HL-60 (cell line): ENCODE results near the gene MYO9B.

ENCODE experiments used
- DNase-seq, 2 experiments: peaks; one replicate each; pipeline ENCODE4 v3.0.0-alpha.2; 2010 to 2020; ENCODE audit warnings: low read depth in 1 of 2, low spot score in 1 of 2
- H3K27ac ChIP-seq: fragments of 250-450 bp; sonication (Bioruptor Pico); replicated peaks from 2 replicates; pipeline ENCODE4 v1.5.1; 2020; ENCODE audit warnings: mild to moderate bottlenecking, moderate library complexity
- H3K27me3 ChIP-seq: fragments of 250-450 bp; sonication (Bioruptor Pico); 2 replicates; pipeline ENCODE4 v1.5.1; 2021; ENCODE audit warnings: mild to moderate bottlenecking, moderate library complexity; ENCODE audit not compliant: insufficient read depth, poor library complexity, severe bottlenecking
- H3K4me3 ChIP-seq: replicated peaks from 2 replicates; pipeline ENCODE4 v1.5.1; 2011; ENCODE audit warnings: mild to moderate bottlenecking, control low read depth, low read length; ENCODE audit not compliant: insufficient read depth
- GABPA ChIP-seq: IDR thresholded peaks from 2 replicates; pipeline ENCODE4 v1.6.1; 2012; ENCODE audit warnings: low read depth
- POLR2AphosphoS5 ChIP-seq: IDR thresholded peaks from 2 replicates; pipeline ENCODE4 v1.6.1; 2012; ENCODE audit warnings: low read depth
- SPI1 ChIP-seq: IDR thresholded peaks from 2 replicates; pipeline ENCODE4 v1.6.1; 2012; ENCODE audit warnings: low read depth, mild to moderate bottlenecking, borderline replicate concordance
- TF ChIP-seq, protein P1 (sequence below): IDR thresholded peaks from one replicate; pipeline ENCODE4 v1.5.1; 2011; ENCODE audit warnings: low read length, control low read depth, inconsistent platforms; ENCODE audit not compliant: insufficient read depth
- TF ChIP-seq, protein P2 (sequence below): IDR thresholded peaks from 2 replicates; pipeline ENCODE4 v1.6.1; 2012; ENCODE audit warnings: low read depth; ENCODE audit not compliant: insufficient replicate concordance

The MYO9B gene

DNA sequence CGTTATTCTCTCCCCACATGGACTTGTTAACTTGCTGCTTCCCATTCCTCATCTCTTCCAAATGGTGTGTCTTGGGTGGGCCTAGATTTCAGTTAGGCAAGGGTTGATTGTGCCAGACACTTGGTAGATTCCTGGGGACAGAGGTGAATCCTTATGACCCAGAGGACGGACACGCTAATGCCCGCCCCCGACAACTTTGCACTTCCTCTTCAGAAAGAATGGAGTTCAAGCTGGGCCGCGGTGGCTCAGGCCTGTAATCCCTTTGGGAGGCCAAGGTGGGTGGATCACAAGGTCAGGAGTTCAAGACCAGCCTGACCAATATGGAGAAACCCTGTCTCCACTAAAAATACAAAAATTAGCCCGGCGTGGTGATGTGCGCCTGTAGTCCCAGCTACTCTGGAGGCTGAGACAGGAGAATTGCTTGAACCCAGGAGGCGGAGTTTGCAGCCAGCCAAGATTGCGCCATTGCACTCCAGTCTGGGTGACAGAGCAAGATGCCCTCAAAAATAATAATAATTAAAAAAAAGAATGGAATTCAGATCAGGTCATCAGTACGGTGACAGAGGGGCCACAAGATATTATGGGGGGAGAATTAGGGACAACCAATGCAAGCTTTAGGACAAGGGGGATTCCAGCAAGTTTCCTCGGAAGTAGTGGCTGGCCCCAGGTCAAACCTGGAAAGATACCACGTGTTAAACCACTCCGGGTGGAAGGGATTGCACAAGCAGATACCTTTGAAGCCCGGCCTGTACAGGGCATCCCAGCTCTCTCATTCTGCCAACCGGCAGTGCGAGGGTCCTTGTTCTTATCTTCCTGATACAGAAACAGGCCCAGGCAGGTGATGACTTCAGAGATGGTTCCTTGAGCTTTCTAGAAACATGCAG, 2.7 kb downstream of the MYO9B start:
- Histone ChIP-seq H3K27ac (no peak overlapping the region), H3K4me3 (no peak overlapping the region), H3K27me3 (no peaks in the 10 kb centered on the region)
- TF ChIP-seq, protein P1, sequence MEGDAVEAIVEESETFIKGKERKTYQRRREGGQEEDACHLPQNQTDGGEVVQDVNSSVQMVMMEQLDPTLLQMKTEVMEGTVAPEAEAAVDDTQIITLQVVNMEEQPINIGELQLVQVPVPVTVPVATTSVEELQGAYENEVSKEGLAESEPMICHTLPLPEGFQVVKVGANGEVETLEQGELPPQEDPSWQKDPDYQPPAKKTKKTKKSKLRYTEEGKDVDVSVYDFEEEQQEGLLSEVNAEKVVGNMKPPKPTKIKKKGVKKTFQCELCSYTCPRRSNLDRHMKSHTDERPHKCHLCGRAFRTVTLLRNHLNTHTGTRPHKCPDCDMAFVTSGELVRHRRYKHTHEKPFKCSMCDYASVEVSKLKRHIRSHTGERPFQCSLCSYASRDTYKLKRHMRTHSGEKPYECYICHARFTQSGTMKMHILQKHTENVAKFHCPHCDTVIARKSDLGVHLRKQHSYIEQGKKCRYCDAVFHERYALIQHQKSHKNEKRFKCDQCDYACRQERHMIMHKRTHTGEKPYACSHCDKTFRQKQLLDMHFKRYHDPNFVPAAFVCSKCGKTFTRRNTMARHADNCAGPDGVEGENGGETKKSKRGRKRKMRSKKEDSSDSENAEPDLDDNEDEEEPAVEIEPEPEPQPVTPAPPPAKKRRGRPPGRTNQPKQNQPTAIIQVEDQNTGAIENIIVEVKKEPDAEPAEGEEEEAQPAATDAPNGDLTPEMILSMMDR: no peak
- TF ChIP-seq GABPA: no peak
- no peak for TF ChIP-seq POLR2AphosphoS5
- TF ChIP-seq SPI1: peak; percentile 59
- TF ChIP-seq, protein P2, sequence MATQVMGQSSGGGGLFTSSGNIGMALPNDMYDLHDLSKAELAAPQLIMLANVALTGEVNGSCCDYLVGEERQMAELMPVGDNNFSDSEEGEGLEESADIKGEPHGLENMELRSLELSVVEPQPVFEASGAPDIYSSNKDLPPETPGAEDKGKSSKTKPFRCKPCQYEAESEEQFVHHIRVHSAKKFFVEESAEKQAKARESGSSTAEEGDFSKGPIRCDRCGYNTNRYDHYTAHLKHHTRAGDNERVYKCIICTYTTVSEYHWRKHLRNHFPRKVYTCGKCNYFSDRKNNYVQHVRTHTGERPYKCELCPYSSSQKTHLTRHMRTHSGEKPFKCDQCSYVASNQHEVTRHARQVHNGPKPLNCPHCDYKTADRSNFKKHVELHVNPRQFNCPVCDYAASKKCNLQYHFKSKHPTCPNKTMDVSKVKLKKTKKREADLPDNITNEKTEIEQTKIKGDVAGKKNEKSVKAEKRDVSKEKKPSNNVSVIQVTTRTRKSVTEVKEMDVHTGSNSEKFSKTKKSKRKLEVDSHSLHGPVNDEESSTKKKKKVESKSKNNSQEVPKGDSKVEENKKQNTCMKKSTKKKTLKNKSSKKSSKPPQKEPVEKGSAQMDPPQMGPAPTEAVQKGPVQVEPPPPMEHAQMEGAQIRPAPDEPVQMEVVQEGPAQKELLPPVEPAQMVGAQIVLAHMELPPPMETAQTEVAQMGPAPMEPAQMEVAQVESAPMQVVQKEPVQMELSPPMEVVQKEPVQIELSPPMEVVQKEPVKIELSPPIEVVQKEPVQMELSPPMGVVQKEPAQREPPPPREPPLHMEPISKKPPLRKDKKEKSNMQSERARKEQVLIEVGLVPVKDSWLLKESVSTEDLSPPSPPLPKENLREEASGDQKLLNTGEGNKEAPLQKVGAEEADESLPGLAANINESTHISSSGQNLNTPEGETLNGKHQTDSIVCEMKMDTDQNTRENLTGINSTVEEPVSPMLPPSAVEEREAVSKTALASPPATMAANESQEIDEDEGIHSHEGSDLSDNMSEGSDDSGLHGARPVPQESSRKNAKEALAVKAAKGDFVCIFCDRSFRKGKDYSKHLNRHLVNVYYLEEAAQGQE: no peak
- no peak for DNase-seq

DNA sequence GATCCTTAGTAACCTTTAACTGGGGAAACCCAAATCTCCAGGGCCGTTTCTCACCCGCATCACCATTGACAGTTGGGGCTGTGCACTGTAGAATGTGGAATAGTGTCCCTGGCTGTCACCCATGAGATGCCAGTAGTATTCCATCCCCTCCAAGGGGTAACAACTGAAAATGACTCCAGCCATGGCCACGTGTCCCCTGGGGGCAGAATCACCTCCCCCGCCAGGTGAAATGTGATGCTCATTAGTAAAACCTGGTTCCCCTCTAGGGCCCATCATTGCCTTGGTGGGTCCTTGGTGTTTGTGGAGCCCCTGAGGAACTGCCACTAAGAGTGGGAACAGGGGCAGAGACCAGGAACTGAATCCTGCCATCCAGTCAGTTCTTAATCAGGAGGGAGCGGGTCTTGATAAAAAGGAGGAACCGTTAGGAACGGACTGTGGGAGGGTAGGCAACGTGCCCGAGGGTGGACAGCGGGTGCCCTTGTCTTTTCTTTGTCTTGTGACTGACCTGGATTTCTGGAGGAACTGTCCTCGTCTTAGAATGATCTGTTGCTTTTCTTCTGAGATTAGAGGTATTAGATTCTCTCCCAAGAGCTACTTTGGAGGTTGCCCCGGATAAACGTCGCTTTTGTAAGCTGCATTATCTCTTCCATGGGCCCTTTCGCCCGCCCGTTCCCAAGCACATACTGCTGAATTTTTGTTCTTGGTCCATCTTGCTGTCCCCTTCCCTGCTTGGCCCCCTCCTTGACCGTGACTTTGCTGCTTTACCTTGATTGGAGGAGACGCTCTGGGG, 3.5 kb downstream of the MYO9B start:
- H3K27me3 ChIP-seq: no peaks in the 10 kb centered on the region
- no peak overlapping the region for H3K27ac ChIP-seq
- DNase-seq: no peak
- no peak overlapping the region for H3K4me3 ChIP-seq
- TF ChIP-seq SPI1 (no peak), GABPA (no peak), POLR2AphosphoS5 (no peak)
- TF ChIP-seq, protein P2: no peak
- TF ChIP-seq, protein P1: no peak

- H3K27me3 ChIP-seq: no peaks in the 10 kb centered on the region
- TF ChIP-seq, protein P2: no peak
- TF ChIP-seq POLR2AphosphoS5 (no peak), SPI1 (no peak), GABPA (no peak)
- TF ChIP-seq, protein P1: no peak
- DNase-seq: no peak
- H3K4me3 ChIP-seq: no peak overlapping the region
- no peak overlapping the region for H3K27ac ChIP-seq
These were observed 4.3 kb downstream of the MYO9B start for GRCh38 chr19:17079710-17080439.
